Vagina (tissue), 2 donors: ENCODE results near the gene PAX7. TPM values are rescaled to one million over a fixed set of nuclear protein-coding genes. Genes with fewer than 3 reads are reported as not detected.
"Not testable (repeated sequence)": the region's sequence is repeated elsewhere in the genome, so short reads cannot be mapped to it uniquely, and the experiment has no call there.

ENCODE experiments used
- DNase-seq, 2 donors: peaks; one replicate each; pipeline ENCODE4 v3.0.0-alpha.2; 2017; ENCODE audit errors: extremely low spot score in 2 of 2
- H3K27ac ChIP-seq: fragments of 200-600 bp; sonication (generic); one replicate; pipeline ENCODE4 v1.5.1; 2019
- H3K27me3 ChIP-seq: fragments of 200-600 bp; sonication (generic); one replicate; pipeline ENCODE4 v1.5.1; 2019
- H3K36me3 ChIP-seq, 2 donors: fragments of 200-600 bp; sonication (generic); one replicate each; pipeline ENCODE4 v1.5.1; 2017 to 2019
- H3K4me1 ChIP-seq: fragments of 200-600 bp; sonication (generic); one replicate; pipeline ENCODE4 v1.5.1; 2019
- H3K4me3 ChIP-seq, 2 donors: fragments of 200-600 bp; sonication (generic); 1 replicate in 1 of 2; 2 replicates in 1 of 2; pipeline ENCODE4 v1.5.1; 2016 to 2019
- H3K9me3 ChIP-seq: fragments of 200-600 bp; sonication (generic); one replicate; pipeline ENCODE4 v1.5.1; 2019
- CTCF ChIP-seq, 3 experiments: fragments of 450-650 bp in 2 of 3; fragments of 200-600 bp in 1 of 3; sonication (generic) in 1 of 3; IDR thresholded peaks; one replicate each; pipeline ENCODE4 v1.5.1; 2017 to 2019; ENCODE audit warnings: antibody characterized with exemption in 3 of 3, mild to moderate bottlenecking in 2 of 3, moderate library complexity in 2 of 3
- POLR2A ChIP-seq, 2 donors: fragments of 450-650 bp; IDR thresholded peaks; one replicate each; pipeline ENCODE4 v1.6.1; 2017; ENCODE audit warnings: antibody characterized with exemption in 2 of 2, mild to moderate bottlenecking in 2 of 2, moderate library complexity in 2 of 2
- POLR2AphosphoS5 ChIP-seq, 2 donors: sonication (generic); formaldehyde crosslinking; IDR thresholded peaks; one replicate each; pipeline ENCODE4 v1.9.0; 2017; ENCODE audit warnings: antibody characterized with exemption in 2 of 2, mild to moderate bottlenecking in 2 of 2, low read depth in 1 of 2; ENCODE audit not compliant: insufficient read depth in 1 of 2
- intact Hi-C: fragments of 100-400 bp; cut with DNase I; formaldehyde crosslinking; loops from one replicate; pipeline ENCODE4 v1.15.1; 2023
- total RNA-seq: library from RNA; depleted of rRNA; stranded (reverse); fragments of >200 nt; gene quantifications from one replicate; pipeline ENCODE4 v1.2.3, GENCODE V29; 2016

The PAX7 gene
- total RNA-seq, 1 donor from 2014 or later: not detected

DNA sequence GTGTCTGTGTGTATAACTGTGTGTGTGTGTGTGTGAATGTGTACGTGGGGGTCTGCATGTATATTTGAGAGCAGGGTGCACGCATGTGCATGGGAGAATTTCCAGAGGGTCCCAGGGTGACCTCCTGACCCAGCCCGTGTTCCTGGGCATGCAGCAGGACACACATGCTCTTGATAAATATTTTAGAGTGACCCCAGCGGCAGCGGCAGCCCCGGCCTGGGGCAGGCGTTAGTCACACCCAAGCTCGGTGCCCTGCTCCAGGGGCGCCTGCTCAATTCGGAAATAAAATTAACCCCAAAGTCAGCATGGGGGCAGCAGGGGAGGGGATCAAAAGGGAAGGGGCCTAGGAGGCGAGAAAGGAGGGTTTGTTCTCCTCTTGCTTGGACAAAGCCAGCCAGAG is 107.5 kb downstream of the PAX7 start:
- Histone ChIP-seq H3K36me3 (no peaks in the 10 kb centered on the region), H3K4me3 (no peak overlapping the region), H3K27ac (no peak overlapping the region), H3K27me3 (no peaks in the 10 kb centered on the region), H3K4me1 (no peaks in the 10 kb centered on the region), H3K9me3 (no peaks in the 10 kb centered on the region)
- DNase-seq: no peak
- intact Hi-C loops: no loop called here
- TF ChIP-seq POLR2A (IDR thresholded peaks at IDR 0.05): no peak
- TF ChIP-seq POLR2AphosphoS5 (IDR thresholded peaks at IDR 0.05; ENCODE audit: insufficient read depth in 1 of 2, low read depth in 1 of 2): no peak
- no peak for TF ChIP-seq CTCF (IDR thresholded peaks at IDR 0.05)

DNA sequence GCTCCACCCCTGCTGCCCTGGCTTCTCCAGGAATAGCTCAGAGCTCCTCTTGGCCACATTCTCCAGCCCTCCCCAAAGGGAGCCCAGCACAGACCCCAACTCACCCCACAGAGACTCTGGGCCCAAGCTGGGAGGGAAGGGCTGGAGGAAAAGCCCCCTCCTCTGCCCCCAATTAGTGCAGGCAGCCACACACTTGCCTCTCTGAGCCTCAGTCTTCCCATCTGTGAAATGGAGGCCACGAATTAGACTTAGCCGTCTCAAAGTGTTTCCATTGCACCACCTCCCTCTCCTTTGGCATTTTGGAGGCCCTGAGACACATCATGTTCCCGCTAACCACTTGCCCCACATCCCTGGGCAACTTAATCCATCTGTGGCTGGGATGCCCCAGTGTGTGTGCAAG is 108.0 kb downstream of the PAX7 start:
- no peaks in the 10 kb centered on the region for H3K36me3 ChIP-seq
- intact Hi-C loops: no loop called here
- no peak overlapping the region for H3K27ac ChIP-seq
- no peaks in the 10 kb centered on the region for H3K4me1 ChIP-seq
- no peak overlapping the region for H3K4me3 ChIP-seq
- no peaks in the 10 kb centered on the region for H3K9me3 ChIP-seq
- DNase-seq: no peak
- no peaks in the 10 kb centered on the region for H3K27me3 ChIP-seq
- no peak for TF ChIP-seq POLR2AphosphoS5 (IDR thresholded peaks at IDR 0.05; ENCODE audit: insufficient read depth in 1 of 2, low read depth in 1 of 2)

GRCh38 chr1:18739408-18739807 is 108.8 kb downstream of the PAX7 start:
- Histone ChIP-seq H3K4me1 (no peaks in the 10 kb centered on the region), H3K36me3 (no peaks in the 10 kb centered on the region), H3K27me3 (no peaks in the 10 kb centered on the region), H3K27ac (no peak overlapping the region), H3K9me3 (no peaks in the 10 kb centered on the region), H3K4me3 (no peak overlapping the region)
- DNase-seq: no peak
- no peak for TF ChIP-seq POLR2AphosphoS5 (IDR thresholded peaks at IDR 0.05; ENCODE audit: insufficient read depth in 1 of 2, low read depth in 1 of 2)
- no peak for TF ChIP-seq CTCF (IDR thresholded peaks at IDR 0.05)
- TF ChIP-seq POLR2A (IDR thresholded peaks at IDR 0.05): no peak
- intact Hi-C loops: no loop called here

- Histone ChIP-seq H3K4me1 (no peaks in the 10 kb centered on the region), H3K27me3 (no peaks in the 10 kb centered on the region), H3K9me3 (no peaks in the 10 kb centered on the region), H3K4me3 (no peak overlapping the region), H3K36me3 (no peaks in the 10 kb centered on the region), H3K27ac (no peak overlapping the region)
- DNase-seq: no peak
- intact Hi-C loops: no loop called here
- TF ChIP-seq POLR2A (IDR thresholded peaks at IDR 0.05): no peak
- TF ChIP-seq CTCF (IDR thresholded peaks at IDR 0.05): no peak
- no peak for TF ChIP-seq POLR2AphosphoS5 (IDR thresholded peaks at IDR 0.05; ENCODE audit: insufficient read depth in 1 of 2, low read depth in 1 of 2)
Measured at GRCh38 chr1:18739897-18740296, 109.3 kb downstream of the PAX7 start.

DNA sequence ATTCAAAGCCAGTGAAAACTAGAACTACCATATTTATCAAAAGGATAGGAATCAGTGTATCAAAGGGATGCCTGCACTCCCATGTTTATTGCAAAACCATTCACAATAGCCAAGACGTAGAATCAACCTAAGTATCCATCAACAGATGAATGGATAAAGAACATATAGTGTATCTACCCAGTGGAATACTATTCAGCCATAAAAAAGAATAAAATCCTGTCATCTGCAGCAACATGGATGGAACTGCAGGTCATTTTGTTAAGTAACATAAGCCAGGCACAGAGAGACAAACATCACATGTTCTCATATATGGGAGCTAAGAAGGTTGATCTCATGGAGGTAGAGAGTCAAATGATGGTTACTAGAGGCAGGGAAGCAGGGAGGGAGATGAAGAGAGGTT is 110.0 kb downstream of the PAX7 start:
- intact Hi-C loops: no loop called here
- no peak for TF ChIP-seq CTCF (IDR thresholded peaks at IDR 0.05)
- TF ChIP-seq POLR2A (IDR thresholded peaks at IDR 0.05): no peak
- no peak for TF ChIP-seq POLR2AphosphoS5 (IDR thresholded peaks at IDR 0.05; ENCODE audit: insufficient read depth in 1 of 2, low read depth in 1 of 2)
- Histone ChIP-seq H3K4me3 (no peak overlapping the region), H3K36me3 (no peaks in the 10 kb centered on the region), H3K4me1 (no peaks in the 10 kb centered on the region), H3K27ac (no peak overlapping the region), H3K9me3 (no peaks in the 10 kb centered on the region), H3K27me3 (no peaks in the 10 kb centered on the region)
- DNase-seq: no peak

GRCh38 chr1:18743233-18743632 is 112.6 kb downstream of the PAX7 start:
- Histone ChIP-seq H3K9me3 (no peaks in the 10 kb centered on the region), H3K27ac (no peak overlapping the region), H3K4me3 (no peak overlapping the region), H3K36me3 (no peaks in the 10 kb centered on the region), H3K27me3 (no peaks in the 10 kb centered on the region), H3K4me1 (no peaks in the 10 kb centered on the region)
- no peak for TF ChIP-seq POLR2A (IDR thresholded peaks at IDR 0.05)
- TF ChIP-seq POLR2AphosphoS5 (IDR thresholded peaks at IDR 0.05; ENCODE audit: insufficient read depth in 1 of 2, low read depth in 1 of 2): no peak
- no peak for TF ChIP-seq CTCF (IDR thresholded peaks at IDR 0.05)
- intact Hi-C loops: no loop called here
- no peak for DNase-seq

- DNase-seq, H3K9me3 ChIP-seq, H3K4me3 ChIP-seq, H3K27me3 ChIP-seq, H3K4me1 ChIP-seq, intact Hi-C loops, H3K27ac ChIP-seq, H3K36me3 ChIP-seq: not testable (repeated sequence)
Measured at GRCh38 chr1:18744381-18744780, 113.7 kb downstream of the PAX7 start.
